HEK293 (cell line): Measurements from ENCODE around the gene NCOA7.

Experiments used
- ATF2 ChIP-seq: fragments of 450-650 bp; formaldehyde crosslinking; IDR thresholded peaks from 2 replicates; pipeline ENCODE4 v1.5.1; 2016; ENCODE audit warnings: missing biosample characterization, missing genetic modification characterization, low read depth
- HOXD13 ChIP-seq: sonication (generic); formaldehyde crosslinking; IDR thresholded peaks from 2 replicates; pipeline ENCODE4 v1.8.0; 2022; ENCODE audit warnings: missing genetic modification reagents, borderline replicate concordance
- TCF7L2 ChIP-seq: IDR thresholded peaks from 2 replicates; pipeline ENCODE4 v1.6.1; 2011; ENCODE audit warnings: low read depth, mild to moderate bottlenecking, inconsistent platforms, low read length, moderate library complexity, borderline replicate concordance
- TSHZ1 ChIP-seq: fragments of 450-650 bp; formaldehyde crosslinking; IDR thresholded peaks from 2 replicates; pipeline ENCODE4 v1.5.1; 2016; ENCODE audit warnings: missing biosample characterization, missing genetic modification characterization, borderline replicate concordance
- ZBTB10 ChIP-seq: fragments of 450-650 bp; formaldehyde crosslinking; IDR thresholded peaks from 2 replicates; pipeline ENCODE4 v1.5.1; 2016; ENCODE audit warnings: missing biosample characterization, missing genetic modification characterization
- ZBTB7A ChIP-seq: fragments of 450-650 bp; formaldehyde crosslinking; IDR thresholded peaks from 2 replicates; pipeline ENCODE4 v1.5.1; 2016; ENCODE audit warnings: low read depth, missing biosample characterization, missing genetic modification characterization
- ZBTB8A ChIP-seq: fragments of 450-650 bp; formaldehyde crosslinking; IDR thresholded peaks from 2 replicates; pipeline ENCODE4 v1.5.1; 2016; ENCODE audit warnings: missing biosample characterization, missing genetic modification characterization
- ZNF114 ChIP-seq: fragments of 450-650 bp; formaldehyde crosslinking; IDR thresholded peaks from 2 replicates; pipeline ENCODE4 v1.5.0; 2017; ENCODE audit warnings: missing biosample characterization, missing genetic modification characterization
- ZNF184 ChIP-seq: fragments of 450-650 bp; IDR thresholded peaks from 2 replicates; pipeline ENCODE4 v1.5.1; 2018; ENCODE audit warnings: missing biosample characterization, mild to moderate bottlenecking, missing genetic modification characterization
- ZNF266 ChIP-seq: fragments of 450-650 bp; formaldehyde crosslinking; IDR thresholded peaks from 2 replicates; pipeline ENCODE4 v1.5.1; 2016; ENCODE audit warnings: missing biosample characterization, missing genetic modification characterization, low read depth
- ZNF324 ChIP-seq: fragments of 450-650 bp; formaldehyde crosslinking; IDR thresholded peaks from 2 replicates; pipeline ENCODE4 v1.5.1; 2016; ENCODE audit warnings: missing biosample characterization, missing genetic modification characterization
- ZNF350 ChIP-seq: fragments of 450-650 bp; formaldehyde crosslinking; IDR thresholded peaks from 2 replicates; pipeline ENCODE4 v1.5.0; 2017; ENCODE audit warnings: missing biosample characterization, mild to moderate bottlenecking, missing genetic modification characterization
- ZNF394 ChIP-seq: fragments of 450-650 bp; formaldehyde crosslinking; IDR thresholded peaks from 2 replicates; pipeline ENCODE4 v1.5.1; 2016; ENCODE audit warnings: missing biosample characterization, missing genetic modification characterization, mild to moderate bottlenecking, moderate library complexity, borderline replicate concordance
- ZNF398 ChIP-seq: fragments of 450-650 bp; formaldehyde crosslinking; IDR thresholded peaks from 2 replicates; pipeline ENCODE4 v1.5.1; 2017; ENCODE audit warnings: missing biosample characterization, missing genetic modification characterization
- ZNF561 ChIP-seq: fragments of 450-650 bp; IDR thresholded peaks from 2 replicates; pipeline ENCODE4 v1.5.1; 2018; ENCODE audit warnings: missing biosample characterization, missing genetic modification characterization, borderline replicate concordance
- ZNF623 ChIP-seq: fragments of 450-650 bp; formaldehyde crosslinking; IDR thresholded peaks from 2 replicates; pipeline ENCODE4 v1.5.1; 2016; ENCODE audit warnings: missing biosample characterization, missing genetic modification characterization
- ZNF704 ChIP-seq: fragments of 450-650 bp; formaldehyde crosslinking; IDR thresholded peaks from 2 replicates; pipeline ENCODE4 v1.5.1; 2016; ENCODE audit warnings: missing biosample characterization, missing genetic modification characterization
- ZNF777 ChIP-seq: fragments of 450-650 bp; formaldehyde crosslinking; IDR thresholded peaks from 2 replicates; pipeline ENCODE4 v1.5.1; 2017; ENCODE audit warnings: missing biosample characterization, missing genetic modification characterization, borderline replicate concordance
- TF ChIP-seq, protein P1 (sequence below): fragments of 450-650 bp; formaldehyde crosslinking; IDR thresholded peaks from 2 replicates; pipeline ENCODE4 v1.5.1; 2016; ENCODE audit warnings: missing biosample characterization, missing genetic modification characterization, borderline replicate concordance
- TF ChIP-seq, protein P2 (sequence below): fragments of 450-650 bp; formaldehyde crosslinking; IDR thresholded peaks from 2 replicates; pipeline ENCODE4 v1.5.1; 2017; ENCODE audit warnings: missing biosample characterization, missing genetic modification characterization
- TF ChIP-seq, protein P3 (sequence below): fragments of 450-650 bp; formaldehyde crosslinking; IDR thresholded peaks from 2 replicates; pipeline ENCODE4 v1.5.1; 2016; ENCODE audit warnings: missing biosample characterization, missing genetic modification characterization

Gene NCOA7

DNA sequence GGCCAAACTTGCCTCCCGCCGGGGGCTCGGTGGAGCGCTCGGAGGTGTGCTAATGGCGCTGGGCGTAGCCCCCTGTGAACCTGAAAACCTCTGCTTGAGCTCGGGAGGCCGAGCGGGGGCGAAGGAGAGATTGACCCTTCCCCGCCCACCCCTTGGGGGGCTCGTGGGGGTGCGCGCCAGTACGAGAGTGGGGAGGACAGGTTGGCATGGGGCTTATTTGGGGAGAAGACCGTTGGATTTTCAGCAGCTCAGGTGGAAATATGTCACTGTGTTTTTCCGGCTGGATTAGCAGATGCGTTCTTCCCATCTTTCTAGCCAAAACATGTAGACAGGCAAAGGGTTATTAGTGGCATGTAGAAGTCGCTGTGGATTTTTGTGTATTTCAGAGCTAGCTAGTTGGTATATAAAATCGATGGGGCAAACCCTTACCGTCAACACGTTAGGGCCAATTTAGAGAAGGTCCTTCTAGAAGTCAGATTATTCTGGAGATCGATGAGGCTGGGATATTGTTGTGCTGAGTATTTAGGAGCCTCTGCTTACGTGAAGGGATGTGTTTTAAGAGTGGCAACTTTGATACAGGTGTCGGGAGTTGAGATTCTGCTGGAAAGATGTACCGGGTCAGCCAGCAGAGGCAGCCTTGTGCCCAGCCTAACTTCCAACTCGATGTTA lies 525 bp downstream of the NCOA7 start (continued):
- TF ChIP-seq ZNF704 (tag by site-specific recombination) (no peak), ZBTB8A (no peak), ZNF561 (0 out of 2 replicates have a peak, but pooled peaks have one; percentile 1), ZNF114 (no peak), ZNF398 (tag by site-specific recombination) (no peak), ZBTB7A (tag by site-specific recombination) (0 out of 2 replicates have a peak, but pooled peaks have one; percentile 12), TSHZ1 (tag by site-specific recombination) (no peak), ZNF184 (no peak), ZNF623 (tag by site-specific recombination) (no peak), ZNF350 (tag by site-specific recombination) (no peak), ZNF324 (tag by site-specific recombination) (no peak), ZBTB10 (tag by site-specific recombination) (peak; percentile 78), ATF2 (no peak), ZNF777 (tag by site-specific recombination) (no peak), ZNF266 (tag by site-specific recombination) (no peak), HOXD13 (0 out of 2 replicates have a peak, but pooled peaks have one; percentile 8), TCF7L2 (no peak), ZNF394 (tag by site-specific recombination) (no peak)
- TF ChIP-seq, protein P1, sequence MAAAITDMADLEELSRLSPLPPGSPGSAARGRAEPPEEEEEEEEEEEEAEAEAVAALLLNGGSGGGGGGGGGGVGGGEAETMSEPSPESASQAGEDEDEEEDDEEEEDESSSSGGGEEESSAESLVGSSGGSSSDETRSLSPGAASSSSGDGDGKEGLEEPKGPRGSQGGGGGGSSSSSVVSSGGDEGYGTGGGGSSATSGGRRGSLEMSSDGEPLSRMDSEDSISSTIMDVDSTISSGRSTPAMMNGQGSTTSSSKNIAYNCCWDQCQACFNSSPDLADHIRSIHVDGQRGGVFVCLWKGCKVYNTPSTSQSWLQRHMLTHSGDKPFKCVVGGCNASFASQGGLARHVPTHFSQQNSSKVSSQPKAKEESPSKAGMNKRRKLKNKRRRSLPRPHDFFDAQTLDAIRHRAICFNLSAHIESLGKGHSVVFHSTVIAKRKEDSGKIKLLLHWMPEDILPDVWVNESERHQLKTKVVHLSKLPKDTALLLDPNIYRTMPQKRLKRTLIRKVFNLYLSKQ (tag by site-specific recombination) = no peak
- TF ChIP-seq, protein P2, sequence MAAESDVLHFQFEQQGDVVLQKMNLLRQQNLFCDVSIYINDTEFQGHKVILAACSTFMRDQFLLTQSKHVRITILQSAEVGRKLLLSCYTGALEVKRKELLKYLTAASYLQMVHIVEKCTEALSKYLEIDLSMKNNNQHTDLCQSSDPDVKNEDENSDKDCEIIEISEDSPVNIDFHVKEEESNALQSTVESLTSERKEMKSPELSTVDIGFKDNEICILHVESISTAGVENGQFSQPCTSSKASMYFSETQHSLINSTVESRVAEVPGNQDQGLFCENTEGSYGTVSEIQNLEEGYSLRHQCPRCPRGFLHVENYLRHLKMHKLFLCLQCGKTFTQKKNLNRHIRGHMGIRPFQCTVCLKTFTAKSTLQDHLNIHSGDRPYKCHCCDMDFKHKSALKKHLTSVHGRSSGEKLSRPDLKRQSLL (tag by site-specific recombination) = no peak
- TF ChIP-seq, protein P3, sequence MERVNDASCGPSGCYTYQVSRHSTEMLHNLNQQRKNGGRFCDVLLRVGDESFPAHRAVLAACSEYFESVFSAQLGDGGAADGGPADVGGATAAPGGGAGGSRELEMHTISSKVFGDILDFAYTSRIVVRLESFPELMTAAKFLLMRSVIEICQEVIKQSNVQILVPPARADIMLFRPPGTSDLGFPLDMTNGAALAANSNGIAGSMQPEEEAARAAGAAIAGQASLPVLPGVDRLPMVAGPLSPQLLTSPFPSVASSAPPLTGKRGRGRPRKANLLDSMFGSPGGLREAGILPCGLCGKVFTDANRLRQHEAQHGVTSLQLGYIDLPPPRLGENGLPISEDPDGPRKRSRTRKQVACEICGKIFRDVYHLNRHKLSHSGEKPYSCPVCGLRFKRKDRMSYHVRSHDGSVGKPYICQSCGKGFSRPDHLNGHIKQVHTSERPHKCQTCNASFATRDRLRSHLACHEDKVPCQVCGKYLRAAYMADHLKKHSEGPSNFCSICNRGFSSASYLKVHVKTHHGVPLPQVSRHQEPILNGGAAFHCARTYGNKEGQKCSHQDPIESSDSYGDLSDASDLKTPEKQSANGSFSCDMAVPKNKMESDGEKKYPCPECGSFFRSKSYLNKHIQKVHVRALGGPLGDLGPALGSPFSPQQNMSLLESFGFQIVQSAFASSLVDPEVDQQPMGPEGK = peak; percentile 95
